Measurements from ENCODE around the gene PSMA3. TPM values are rescaled to one million over a fixed set of nuclear protein-coding genes. Genes with fewer than 3 reads are reported as not detected.

PSMA3 gene
- 138 and 160 TPM in 2 replicates for total RNA-seq

DNA sequence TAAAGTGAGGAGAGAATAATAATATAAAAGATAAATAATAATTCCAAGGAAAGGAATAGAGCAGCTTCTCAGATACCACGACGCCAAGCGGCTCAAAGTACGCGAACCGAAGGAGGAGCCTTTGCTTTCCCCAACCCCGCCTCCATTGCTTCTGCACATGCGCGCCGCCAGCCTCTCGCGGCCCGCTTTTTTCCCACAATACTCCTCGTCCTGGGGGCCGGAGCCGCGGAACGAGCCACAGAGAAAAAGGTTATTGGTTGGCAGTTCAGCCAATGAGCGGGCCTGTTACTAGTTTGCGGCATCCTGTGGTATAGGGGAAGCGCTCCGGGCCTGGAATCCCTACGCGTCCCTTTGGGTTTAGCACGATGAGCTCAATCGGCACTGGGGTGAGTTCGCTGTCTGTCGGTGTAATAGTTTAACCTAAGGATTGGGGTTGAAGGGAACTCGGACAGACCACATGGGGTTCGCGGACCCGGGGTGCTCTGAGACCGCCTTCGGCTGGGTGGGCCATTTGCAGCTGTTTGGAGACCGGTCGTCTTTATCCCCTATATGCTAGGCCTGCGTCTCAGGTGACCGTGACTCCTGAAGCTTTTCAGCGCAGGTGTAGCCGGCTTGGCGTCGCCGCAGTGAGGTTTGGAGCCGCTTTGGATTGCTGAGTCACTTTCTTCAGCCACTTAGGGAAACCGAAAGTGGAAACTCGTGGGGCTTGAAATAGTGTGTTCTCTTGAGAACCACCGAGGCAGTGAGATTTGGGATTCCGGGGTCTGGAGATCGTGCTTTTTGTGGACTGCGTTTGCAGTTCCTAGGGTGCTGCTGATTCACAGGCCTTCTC is at the start of gene PSMA3:
Gene PSMA3, plus strand, starts transcription at position 288 of the 832 bp plus-strand sequence. Its CDS starts 78 bp downstream, at position 366.

DNA sequence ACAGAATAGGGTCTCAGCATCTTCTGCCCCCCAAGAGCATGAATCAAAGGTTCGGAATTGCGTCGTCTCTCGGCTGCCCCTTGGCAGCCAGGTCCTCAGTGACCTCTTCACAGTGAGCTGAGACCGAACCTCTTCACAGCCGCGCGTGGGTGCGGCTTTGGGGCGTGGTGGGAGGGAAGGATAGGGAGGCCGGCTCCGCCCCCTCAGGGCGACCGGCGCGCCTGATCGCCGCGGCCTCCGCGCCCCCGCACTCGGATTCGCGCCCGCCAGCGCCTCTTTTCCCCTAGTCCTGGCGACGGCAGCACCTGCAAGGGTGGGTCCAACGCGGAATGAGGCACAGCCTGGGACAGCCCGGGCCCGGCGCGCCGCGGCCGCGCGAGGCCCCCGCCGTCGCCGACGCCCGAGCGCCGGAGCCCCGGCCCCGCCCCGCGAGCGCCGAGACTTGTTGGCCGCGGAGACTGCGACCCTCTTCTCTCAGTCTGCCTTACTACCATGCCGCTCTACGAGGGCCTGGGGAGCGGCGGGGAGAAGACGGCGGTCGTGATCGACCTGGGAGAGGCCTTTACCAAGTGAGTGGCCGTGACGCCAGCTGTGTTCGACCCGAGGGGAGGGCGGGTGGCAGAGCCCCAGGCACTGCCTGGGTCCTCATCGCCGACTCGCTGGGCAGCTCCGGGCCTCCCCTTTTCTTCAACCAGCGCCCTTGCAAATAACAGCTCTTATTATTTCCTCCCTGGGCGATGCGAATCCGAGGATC is 44.7 kb upstream of the PSMA3 start, which contains the start of gene ACTR10:
Gene ACTR10, plus strand, starts transcription at position 424 of the 754 bp plus-strand sequence. Its CDS starts 69 bp downstream, at position 493.

DNA sequence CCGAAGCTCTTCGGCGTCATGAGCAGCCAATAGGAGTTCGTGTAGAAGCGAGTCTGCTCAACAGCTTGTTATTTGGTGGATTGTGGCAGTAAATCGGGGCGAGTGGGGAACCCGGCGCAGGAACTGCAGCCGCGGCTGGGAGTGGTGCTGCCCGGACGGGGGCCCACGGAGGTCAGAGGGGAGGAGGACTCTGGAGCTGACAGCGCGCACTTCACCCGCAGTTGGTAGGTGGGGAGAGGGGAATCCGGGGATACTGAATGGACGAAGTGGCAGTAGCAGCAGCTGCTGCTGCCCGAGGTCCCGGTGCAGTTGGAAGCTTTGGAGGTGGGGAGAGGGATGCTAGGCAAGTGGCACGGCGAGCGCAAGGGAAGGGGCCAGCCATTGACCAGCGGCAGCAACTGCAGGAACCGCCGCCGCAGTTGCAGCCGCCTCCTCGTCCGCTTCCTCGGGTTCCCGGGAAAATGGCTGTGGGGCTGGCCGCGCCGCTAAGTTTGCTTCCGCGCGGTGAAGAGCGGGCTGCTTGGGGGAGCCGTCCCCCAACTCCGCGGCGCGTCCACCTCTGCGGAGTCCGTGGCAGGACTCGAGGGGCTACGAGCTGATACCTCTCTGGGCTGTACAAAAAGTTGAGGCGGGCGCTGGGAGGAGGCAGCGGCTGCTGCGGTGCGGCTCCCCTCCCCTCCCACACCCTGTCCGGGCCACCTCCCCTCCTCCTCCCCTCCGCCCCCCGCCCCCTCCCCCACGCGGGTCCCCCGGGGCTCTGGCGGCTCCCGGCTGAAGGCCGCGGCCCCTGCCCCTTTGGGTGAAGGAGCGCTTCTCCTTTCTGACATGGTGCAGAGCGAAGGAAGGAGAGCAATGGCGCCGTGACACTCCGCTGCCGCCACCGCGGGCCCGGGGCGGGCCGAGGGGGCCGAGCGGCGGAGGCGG is 54.1 kb downstream of the PSMA3 start, which contains the start of gene ARID4A:
Gene ARID4A, plus strand, starts transcription at position 79 of the 924 bp plus-strand sequence. CDS start 1,300 bp downstream, outside the sequence.

Other genes with a start within 250 kb of the PSMA3 start
- 0.58 and 0.71 TPM in 2 replicates for gene ARMH4, start 92.6 kb upstream of the PSMA3 start, total RNA-seq
- 52.1 and 80.7 TPM in 2 replicates for gene ACTR10, start 44.7 kb upstream of the PSMA3 start, total RNA-seq
- 3.0 and 8.6 TPM in 2 replicates for gene ARID4A, start 53.7 kb downstream of the PSMA3 start, total RNA-seq
- not detected in 2 replicates for gene TOMM20L, start 151.1 kb downstream of the PSMA3 start, total RNA-seq
- gene TIMM9, start 182.7 kb downstream of the PSMA3 start, total RNA-seq = 68.2 and 85.0 TPM in 2 replicates
- gene KIAA0586, start 182.9 kb downstream of the PSMA3 start, total RNA-seq = 17.3 and 31.9 TPM in 2 replicates

All from myometrial cell (primary cell).